A549 (cell line): Measurements from ENCODE around the gene BGN.

Experiments
- CBX8 ChIP-seq: fragments of 200-600 bp; sonication (generic); IDR thresholded peaks from 2 replicates; pipeline ENCODE4 v1.6.1; 2016
- FOSL2 ChIP-seq, 2 experiments: fragments of 450-650 bp in 1 of 2; fragments of >200 bp in 1 of 2; sonication (Bioruptor Twin) in 1 of 2; formaldehyde crosslinking; IDR thresholded peaks; 2 replicates each; pipeline versions ENCODE4 v1.5.0 to v1.6.1; 2016 to 2020; ENCODE audit warnings: mild to moderate bottlenecking in 1 of 2, moderate library complexity in 1 of 2
- HOXA7 ChIP-seq: fragments of 250-450 bp; sonication (Bioruptor Pico); IDR thresholded peaks from 2 replicates; pipeline ENCODE4 v1.5.0; 2020; ENCODE audit warnings: mild to moderate bottlenecking, moderate library complexity
- JUN ChIP-seq, 2 experiments: fragments of >200 bp; sonication (Bioruptor Twin); formaldehyde crosslinking; IDR thresholded peaks; 2 replicates in 1 of 2; 3 replicates in 1 of 2; pipeline ENCODE4 v1.6.1; 2016 to 2017
- KDM1A ChIP-seq: fragments of 200-600 bp; sonication (generic); IDR thresholded peaks from 2 replicates; pipeline ENCODE4 v1.6.1; 2016; ENCODE audit warnings: low read depth, mild to moderate bottlenecking
- NR3C1 ChIP-seq: fragments of >200 bp; sonication (Bioruptor Twin); formaldehyde crosslinking; IDR thresholded peaks from 3 replicates; pipeline ENCODE4 v1.6.1; 2017
- POLR2A ChIP-seq: IDR thresholded peaks from 2 replicates; pipeline ENCODE4 v1.6.1; 2012; ENCODE audit warnings: mild to moderate bottlenecking, low read length
- POLR2AphosphoS2 ChIP-seq: conservative IDR thresholded peaks from 2 replicates; pipeline ENCODE4 v1.6.1; 2012; ENCODE audit warnings: low read length, improper control_type of control experiment, inconsistent platforms
- TP53 ChIP-seq: fragments of 250-450 bp; sonication (Bioruptor Pico); IDR thresholded peaks from 2 replicates; pipeline ENCODE4 v1.5.0; 2021; ENCODE audit warnings: mild to moderate bottlenecking, moderate library complexity
- TF ChIP-seq, protein P1 (sequence below): fragments of >200 bp; sonication (Bioruptor Twin); formaldehyde crosslinking; IDR thresholded peaks from 3 replicates; pipeline ENCODE4 v1.6.1; 2016
- TF ChIP-seq, protein P2 (sequence below): fragments of >200 bp; sonication (Bioruptor Twin); formaldehyde crosslinking; IDR thresholded peaks from 3 replicates; pipeline ENCODE4 v1.5.1; 2016
- TF ChIP-seq, protein P3 (sequence below): fragments of 200-600 bp; sonication (generic); IDR thresholded peaks from 2 replicates; pipeline ENCODE4 v1.6.1; 2016; ENCODE audit warnings: antibody characterized with exemption, mild to moderate bottlenecking, moderate library complexity
- TF ChIP-seq, protein P4 (sequence below): IDR thresholded peaks from 2 replicates; pipeline ENCODE4 v1.6.1; 2012
- TF ChIP-seq, protein P5 (sequence below): fragments of 450-650 bp; IDR thresholded peaks from 2 replicates; pipeline ENCODE4 v1.6.1; 2014; ENCODE audit warnings: antibody characterized with exemption

DNA sequence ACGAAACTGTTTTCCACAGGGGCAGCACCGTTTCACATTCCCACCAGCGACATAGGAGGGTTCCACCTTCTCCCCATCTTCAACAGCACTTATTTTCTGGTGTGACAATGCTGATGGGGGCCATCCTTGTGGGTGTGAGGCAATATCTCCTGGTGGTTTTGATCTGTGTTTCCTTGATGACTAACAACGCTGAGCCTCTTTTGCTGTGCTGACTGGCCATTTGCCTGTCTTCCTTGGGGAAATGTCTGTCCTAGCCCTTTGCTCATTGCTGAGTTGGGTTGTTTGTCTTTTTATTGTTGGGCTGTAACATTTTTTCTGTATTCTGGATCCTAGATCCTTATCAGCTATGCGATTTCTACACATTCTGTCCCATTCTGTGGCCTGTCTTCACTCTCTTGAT lies 56.4 kb downstream of the BGN start:
- TF ChIP-seq, protein P1, sequence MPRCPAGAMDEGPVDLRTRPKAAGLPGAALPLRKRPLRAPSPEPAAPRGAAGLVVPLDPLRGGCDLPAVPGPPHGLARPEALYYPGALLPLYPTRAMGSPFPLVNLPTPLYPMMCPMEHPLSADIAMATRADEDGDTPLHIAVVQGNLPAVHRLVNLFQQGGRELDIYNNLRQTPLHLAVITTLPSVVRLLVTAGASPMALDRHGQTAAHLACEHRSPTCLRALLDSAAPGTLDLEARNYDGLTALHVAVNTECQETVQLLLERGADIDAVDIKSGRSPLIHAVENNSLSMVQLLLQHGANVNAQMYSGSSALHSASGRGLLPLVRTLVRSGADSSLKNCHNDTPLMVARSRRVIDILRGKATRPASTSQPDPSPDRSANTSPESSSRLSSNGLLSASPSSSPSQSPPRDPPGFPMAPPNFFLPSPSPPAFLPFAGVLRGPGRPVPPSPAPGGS: no peak
- TF ChIP-seq KDM1A (no peak), NR3C1 (no peak), POLR2A (no peak), POLR2AphosphoS2 (no peak), JUN (IDR thresholded peaks at IDR 0.05) (no peak), CBX8 (no peak), TP53 (CRISPR knock-in tag) (no peak), FOSL2 (IDR thresholded peaks at IDR 0.05) (no peak), FOSL2 (CRISPR knock-in tag; IDR thresholded peaks at IDR 0.05) (no peak), HOXA7 (no peak)
- TF ChIP-seq, protein P2, sequence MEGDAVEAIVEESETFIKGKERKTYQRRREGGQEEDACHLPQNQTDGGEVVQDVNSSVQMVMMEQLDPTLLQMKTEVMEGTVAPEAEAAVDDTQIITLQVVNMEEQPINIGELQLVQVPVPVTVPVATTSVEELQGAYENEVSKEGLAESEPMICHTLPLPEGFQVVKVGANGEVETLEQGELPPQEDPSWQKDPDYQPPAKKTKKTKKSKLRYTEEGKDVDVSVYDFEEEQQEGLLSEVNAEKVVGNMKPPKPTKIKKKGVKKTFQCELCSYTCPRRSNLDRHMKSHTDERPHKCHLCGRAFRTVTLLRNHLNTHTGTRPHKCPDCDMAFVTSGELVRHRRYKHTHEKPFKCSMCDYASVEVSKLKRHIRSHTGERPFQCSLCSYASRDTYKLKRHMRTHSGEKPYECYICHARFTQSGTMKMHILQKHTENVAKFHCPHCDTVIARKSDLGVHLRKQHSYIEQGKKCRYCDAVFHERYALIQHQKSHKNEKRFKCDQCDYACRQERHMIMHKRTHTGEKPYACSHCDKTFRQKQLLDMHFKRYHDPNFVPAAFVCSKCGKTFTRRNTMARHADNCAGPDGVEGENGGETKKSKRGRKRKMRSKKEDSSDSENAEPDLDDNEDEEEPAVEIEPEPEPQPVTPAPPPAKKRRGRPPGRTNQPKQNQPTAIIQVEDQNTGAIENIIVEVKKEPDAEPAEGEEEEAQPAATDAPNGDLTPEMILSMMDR: no peak
- TF ChIP-seq, protein P3, sequence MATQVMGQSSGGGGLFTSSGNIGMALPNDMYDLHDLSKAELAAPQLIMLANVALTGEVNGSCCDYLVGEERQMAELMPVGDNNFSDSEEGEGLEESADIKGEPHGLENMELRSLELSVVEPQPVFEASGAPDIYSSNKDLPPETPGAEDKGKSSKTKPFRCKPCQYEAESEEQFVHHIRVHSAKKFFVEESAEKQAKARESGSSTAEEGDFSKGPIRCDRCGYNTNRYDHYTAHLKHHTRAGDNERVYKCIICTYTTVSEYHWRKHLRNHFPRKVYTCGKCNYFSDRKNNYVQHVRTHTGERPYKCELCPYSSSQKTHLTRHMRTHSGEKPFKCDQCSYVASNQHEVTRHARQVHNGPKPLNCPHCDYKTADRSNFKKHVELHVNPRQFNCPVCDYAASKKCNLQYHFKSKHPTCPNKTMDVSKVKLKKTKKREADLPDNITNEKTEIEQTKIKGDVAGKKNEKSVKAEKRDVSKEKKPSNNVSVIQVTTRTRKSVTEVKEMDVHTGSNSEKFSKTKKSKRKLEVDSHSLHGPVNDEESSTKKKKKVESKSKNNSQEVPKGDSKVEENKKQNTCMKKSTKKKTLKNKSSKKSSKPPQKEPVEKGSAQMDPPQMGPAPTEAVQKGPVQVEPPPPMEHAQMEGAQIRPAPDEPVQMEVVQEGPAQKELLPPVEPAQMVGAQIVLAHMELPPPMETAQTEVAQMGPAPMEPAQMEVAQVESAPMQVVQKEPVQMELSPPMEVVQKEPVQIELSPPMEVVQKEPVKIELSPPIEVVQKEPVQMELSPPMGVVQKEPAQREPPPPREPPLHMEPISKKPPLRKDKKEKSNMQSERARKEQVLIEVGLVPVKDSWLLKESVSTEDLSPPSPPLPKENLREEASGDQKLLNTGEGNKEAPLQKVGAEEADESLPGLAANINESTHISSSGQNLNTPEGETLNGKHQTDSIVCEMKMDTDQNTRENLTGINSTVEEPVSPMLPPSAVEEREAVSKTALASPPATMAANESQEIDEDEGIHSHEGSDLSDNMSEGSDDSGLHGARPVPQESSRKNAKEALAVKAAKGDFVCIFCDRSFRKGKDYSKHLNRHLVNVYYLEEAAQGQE: no peak
- TF ChIP-seq, protein P4, sequence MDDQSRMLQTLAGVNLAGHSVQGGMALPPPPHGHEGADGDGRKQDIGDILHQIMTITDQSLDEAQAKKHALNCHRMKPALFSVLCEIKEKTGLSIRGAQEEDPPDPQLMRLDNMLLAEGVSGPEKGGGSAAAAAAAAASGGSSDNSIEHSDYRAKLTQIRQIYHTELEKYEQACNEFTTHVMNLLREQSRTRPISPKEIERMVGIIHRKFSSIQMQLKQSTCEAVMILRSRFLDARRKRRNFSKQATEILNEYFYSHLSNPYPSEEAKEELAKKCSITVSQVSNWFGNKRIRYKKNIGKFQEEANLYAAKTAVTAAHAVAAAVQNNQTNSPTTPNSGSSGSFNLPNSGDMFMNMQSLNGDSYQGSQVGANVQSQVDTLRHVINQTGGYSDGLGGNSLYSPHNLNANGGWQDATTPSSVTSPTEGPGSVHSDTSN: no peak
- TF ChIP-seq, protein P5, sequence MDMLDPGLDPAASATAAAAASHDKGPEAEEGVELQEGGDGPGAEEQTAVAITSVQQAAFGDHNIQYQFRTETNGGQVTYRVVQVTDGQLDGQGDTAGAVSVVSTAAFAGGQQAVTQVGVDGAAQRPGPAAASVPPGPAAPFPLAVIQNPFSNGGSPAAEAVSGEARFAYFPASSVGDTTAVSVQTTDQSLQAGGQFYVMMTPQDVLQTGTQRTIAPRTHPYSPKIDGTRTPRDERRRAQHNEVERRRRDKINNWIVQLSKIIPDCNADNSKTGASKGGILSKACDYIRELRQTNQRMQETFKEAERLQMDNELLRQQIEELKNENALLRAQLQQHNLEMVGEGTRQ: no peak
